Loucy (cell line): ENCODE results near the gene PLEKHD1.

Source experiments
- H2AFZ ChIP-seq: fragments of 200-600 bp; sonication (generic); 2 replicates; pipeline ENCODE4 v1.6.0; 2016; ENCODE audit warnings: antibody characterized with exemption, mild to moderate bottlenecking, low read length, moderate library complexity
- H3F3A ChIP-seq: fragments of 200-600 bp; 2 replicates; pipeline ENCODE4 v1.6.0; 2016; ENCODE audit warnings: antibody characterized with exemption, low read depth, mild to moderate bottlenecking
- H3K27me3 ChIP-seq: fragments of 200-600 bp; sonication (generic); 2 replicates; pipeline ENCODE4 v1.6.1; 2014; ENCODE audit warnings: low read length, mild to moderate bottlenecking; ENCODE audit not compliant: insufficient read depth, poor library complexity, severe bottlenecking
- H3K36me3 ChIP-seq: fragments of 200-600 bp; sonication (generic); 2 replicates; pipeline ENCODE4 v1.6.1; 2016; ENCODE audit warnings: low read length; ENCODE audit not compliant: insufficient read depth
- H3K4me1 ChIP-seq: fragments of 200-600 bp; sonication (generic); 2 replicates; pipeline ENCODE4 v1.5.1; 2014; ENCODE audit warnings: low read length, mild to moderate bottlenecking; ENCODE audit not compliant: insufficient read depth, poor library complexity, severe bottlenecking
- H3K4me2 ChIP-seq: fragments of 200-600 bp; sonication (generic); 2 replicates; pipeline ENCODE4 v1.6.0; 2014; ENCODE audit warnings: antibody characterized with exemption, low read length, low read depth, mild to moderate bottlenecking; ENCODE audit not compliant: poor library complexity, severe bottlenecking
- H3K4me3 ChIP-seq: fragments of 200-600 bp; sonication (generic); 2 replicates; pipeline ENCODE4 v1.5.1; 2014; ENCODE audit warnings: low read length, mild to moderate bottlenecking, mixed read lengths; ENCODE audit not compliant: poor library complexity, severe bottlenecking
- H3K79me2 ChIP-seq: fragments of 200-600 bp; sonication (generic); 2 replicates; pipeline ENCODE4 v1.6.1; 2014; ENCODE audit warnings: low read length; ENCODE audit not compliant: insufficient read depth
- H3K9ac ChIP-seq: fragments of 200-600 bp; sonication (generic); 2 replicates; pipeline ENCODE4 v1.6.0; 2014; ENCODE audit warnings: mild to moderate bottlenecking, low read depth, low read length, moderate library complexity; ENCODE audit not compliant: poor library complexity, severe bottlenecking
- H3K9me2 ChIP-seq: fragments of 200-600 bp; sonication (generic); replicated peaks from 2 replicates; pipeline ENCODE4 v1.6.1; 2016; ENCODE audit warnings: low read depth, low read length, mixed read lengths
- H3K9me3 ChIP-seq: fragments of 200-600 bp; sonication (generic); 2 replicates; pipeline ENCODE4 v1.6.1; 2014; ENCODE audit warnings: mild to moderate bottlenecking, antibody characterized with exemption, low read length, low read depth; ENCODE audit not compliant: insufficient read depth
- H4K20me1 ChIP-seq: fragments of 200-600 bp; sonication (generic); 2 replicates; pipeline ENCODE4 v1.6.0; 2014; ENCODE audit warnings: antibody characterized with exemption, low read length, mild to moderate bottlenecking; ENCODE audit not compliant: insufficient read depth, poor library complexity, severe bottlenecking
- EZH2phosphoT487 ChIP-seq: fragments of 200-600 bp; IDR thresholded peaks from 2 replicates; pipeline ENCODE4 v1.6.1; 2018; ENCODE audit warnings: antibody characterized with exemption, mild to moderate bottlenecking, moderate library complexity, borderline replicate concordance
- TF ChIP-seq, protein P1 (sequence below): fragments of 200-600 bp; sonication (generic); conservative IDR thresholded peaks from 2 replicates; pipeline ENCODE4 v1.5.1; 2014; ENCODE audit warnings: mild to moderate bottlenecking, antibody characterized with exemption, low read length

Gene PLEKHD1

DNA sequence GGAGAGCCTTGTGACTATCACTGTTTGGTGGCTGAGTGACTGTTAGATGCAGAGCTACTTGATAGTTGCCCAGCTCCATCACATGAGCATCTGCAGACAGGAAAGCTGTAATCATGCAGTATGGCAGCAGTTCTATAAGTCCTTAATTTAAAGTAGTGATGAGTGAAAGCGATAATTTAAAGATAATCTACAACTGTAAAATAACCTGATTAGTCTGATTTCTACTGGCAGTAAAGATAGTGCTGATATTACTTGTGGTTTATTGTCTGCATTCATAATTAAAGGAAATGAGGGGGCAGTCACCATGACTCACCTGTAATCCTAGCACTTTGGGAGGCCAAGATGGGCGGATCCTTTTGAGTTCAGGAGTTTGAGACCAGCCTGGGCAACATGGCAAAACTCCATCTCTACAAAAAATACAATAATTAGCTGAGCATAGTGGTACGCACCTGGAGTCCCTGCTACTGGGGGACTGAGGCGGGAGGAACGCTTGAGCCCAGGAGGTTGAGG lies 41.2 kb upstream of the PLEKHD1 start:
- H3K4me3 ChIP-seq: no peak overlapping the region
- no peaks in the 10 kb centered on the region for H3K9me2 ChIP-seq
- H2AFZ ChIP-seq: no peak overlapping the region
- H3K9ac ChIP-seq: no peak overlapping the region
- no peaks in the 10 kb centered on the region for H3K27me3 ChIP-seq
- no peaks in the 10 kb centered on the region for H3K9me3 ChIP-seq
- TF ChIP-seq, protein P1, sequence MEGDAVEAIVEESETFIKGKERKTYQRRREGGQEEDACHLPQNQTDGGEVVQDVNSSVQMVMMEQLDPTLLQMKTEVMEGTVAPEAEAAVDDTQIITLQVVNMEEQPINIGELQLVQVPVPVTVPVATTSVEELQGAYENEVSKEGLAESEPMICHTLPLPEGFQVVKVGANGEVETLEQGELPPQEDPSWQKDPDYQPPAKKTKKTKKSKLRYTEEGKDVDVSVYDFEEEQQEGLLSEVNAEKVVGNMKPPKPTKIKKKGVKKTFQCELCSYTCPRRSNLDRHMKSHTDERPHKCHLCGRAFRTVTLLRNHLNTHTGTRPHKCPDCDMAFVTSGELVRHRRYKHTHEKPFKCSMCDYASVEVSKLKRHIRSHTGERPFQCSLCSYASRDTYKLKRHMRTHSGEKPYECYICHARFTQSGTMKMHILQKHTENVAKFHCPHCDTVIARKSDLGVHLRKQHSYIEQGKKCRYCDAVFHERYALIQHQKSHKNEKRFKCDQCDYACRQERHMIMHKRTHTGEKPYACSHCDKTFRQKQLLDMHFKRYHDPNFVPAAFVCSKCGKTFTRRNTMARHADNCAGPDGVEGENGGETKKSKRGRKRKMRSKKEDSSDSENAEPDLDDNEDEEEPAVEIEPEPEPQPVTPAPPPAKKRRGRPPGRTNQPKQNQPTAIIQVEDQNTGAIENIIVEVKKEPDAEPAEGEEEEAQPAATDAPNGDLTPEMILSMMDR: no peak
- no peak for TF ChIP-seq EZH2phosphoT487
- H3K36me3 ChIP-seq: peaks cover 36% of the 10 kb centered on the region
- no peaks in the 10 kb centered on the region for H4K20me1 ChIP-seq
- H3K4me2 ChIP-seq: no peak overlapping the region
- H3F3A ChIP-seq: no peaks in the 10 kb centered on the region; the same call in 1 of the 2 replicates
- no peaks in the 10 kb centered on the region for H3K4me1 ChIP-seq
- no peaks in the 10 kb centered on the region for H3K79me2 ChIP-seq

GRCh38 chr14:69449216-69449615 lies 35.3 kb upstream of the PLEKHD1 start:
- no peak overlapping the region for H3K4me2 ChIP-seq
- no peak overlapping the region for H3K9ac ChIP-seq
- H4K20me1 ChIP-seq: no peaks in the 10 kb centered on the region
- H2AFZ ChIP-seq: no peak overlapping the region
- H3K36me3 ChIP-seq: peaks cover 17% of the 10 kb centered on the region; the same call in 1 of the 2 replicates
- H3F3A ChIP-seq: no peaks in the 10 kb centered on the region
- no peaks in the 10 kb centered on the region for H3K27me3 ChIP-seq
- H3K9me2 ChIP-seq: no peaks in the 10 kb centered on the region
- H3K4me1 ChIP-seq: no peaks in the 10 kb centered on the region
- H3K9me3 ChIP-seq: no peaks in the 10 kb centered on the region
- no peaks in the 10 kb centered on the region for H3K79me2 ChIP-seq
- TF ChIP-seq, protein P1: no peak
- TF ChIP-seq EZH2phosphoT487: no peak
- H3K4me3 ChIP-seq: no peak overlapping the region

GRCh38 chr14:69451941-69452340 lies 32.6 kb upstream of the PLEKHD1 start:
- Histone ChIP-seq H3K9ac (no peak overlapping the region), H3K9me2 (no peaks in the 10 kb centered on the region), H3K36me3 (peaks cover 31% of the 10 kb centered on the region; the same call in 1 of the 2 replicates)

More at GRCh38 chr14:69451941-69452340, 32.6 kb upstream of the PLEKHD1 start:
- Histone ChIP-seq H4K20me1 (no peaks in the 10 kb centered on the region), H3F3A (no peaks in the 10 kb centered on the region), H3K4me1 (no peaks in the 10 kb centered on the region), H3K79me2 (no peaks in the 10 kb centered on the region), H2AFZ (no peak overlapping the region), H3K4me3 (no peak overlapping the region), H3K27me3 (no peaks in the 10 kb centered on the region), H3K4me2 (no peak overlapping the region), H3K9me3 (no peaks in the 10 kb centered on the region)
- TF ChIP-seq, protein P1: no peak
- no peak for TF ChIP-seq EZH2phosphoT487
